Measurements from ENCODE around the gene TCF19.

Gene TCF19

DNA sequence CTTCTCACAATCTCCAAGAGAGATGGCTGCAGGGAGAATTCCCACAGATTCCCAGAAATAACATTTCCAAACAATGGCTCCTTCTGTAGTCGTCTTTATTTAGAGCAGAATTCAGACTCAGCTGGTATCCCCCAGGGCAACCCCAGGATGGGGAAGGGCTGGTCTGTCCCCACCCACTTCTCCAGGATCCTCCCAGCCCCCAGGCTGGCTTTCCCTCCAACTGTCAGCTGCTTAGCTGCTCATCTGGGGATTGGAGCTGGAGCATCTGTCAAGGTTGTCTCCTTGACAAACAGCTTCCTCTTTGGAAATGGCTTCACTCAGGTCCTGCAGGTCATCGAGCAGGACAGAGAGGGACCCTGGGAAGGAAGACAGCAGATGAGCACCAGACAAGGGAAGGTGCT is 16.0 kb upstream of the TCF19 start:
- Histone ChIP-seq H3K27ac (ENCODE audit: extremely low read depth, low read depth, low read length) (no peak overlapping the region), H3K36me3 (ENCODE audit: control insufficient read depth in 2 of 2, insufficient read depth in 1 of 2, low read length in 2 of 2) (peaks cover 11 to 47% of the 10 kb centered on the region in 2 experiments; a peak in 2 of 3 replicates), H3K4me3 (ENCODE audit: low read depth, low read length) (no peak overlapping the region), H3K9me3 (ENCODE audit: control insufficient read depth, insufficient read depth, low read depth, low read length) (no peaks in the 10 kb centered on the region), H3K4me1 (ENCODE audit: control insufficient read depth, insufficient read depth, low read length) (no peaks in the 10 kb centered on the region)
- ChIA-PET CTCF (interaction anchor here (0.9 to 7.7 kb wide), 3 partner anchors 15 to 54 kb away, joined by 3 to 49 read pairs (median 7); partner anchors contain the start of gene TCF19), POLR2A (interaction anchor here (0.9 kb wide), 1 partner anchor 12 kb away, joined by 6 read pairs; no protein-coding TSS in a partner anchor)
- TF ChIP-seq, protein P1, sequence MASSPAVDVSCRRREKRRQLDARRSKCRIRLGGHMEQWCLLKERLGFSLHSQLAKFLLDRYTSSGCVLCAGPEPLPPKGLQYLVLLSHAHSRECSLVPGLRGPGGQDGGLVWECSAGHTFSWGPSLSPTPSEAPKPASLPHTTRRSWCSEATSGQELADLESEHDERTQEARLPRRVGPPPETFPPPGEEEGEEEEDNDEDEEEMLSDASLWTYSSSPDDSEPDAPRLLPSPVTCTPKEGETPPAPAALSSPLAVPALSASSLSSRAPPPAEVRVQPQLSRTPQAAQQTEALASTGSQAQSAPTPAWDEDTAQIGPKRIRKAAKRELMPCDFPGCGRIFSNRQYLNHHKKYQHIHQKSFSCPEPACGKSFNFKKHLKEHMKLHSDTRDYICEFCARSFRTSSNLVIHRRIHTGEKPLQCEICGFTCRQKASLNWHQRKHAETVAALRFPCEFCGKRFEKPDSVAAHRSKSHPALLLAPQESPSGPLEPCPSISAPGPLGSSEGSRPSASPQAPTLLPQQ (tag by site-specific recombination; IDR thresholded peaks at IDR 0.05), result no peak
- TF ChIP-seq, protein P2, sequence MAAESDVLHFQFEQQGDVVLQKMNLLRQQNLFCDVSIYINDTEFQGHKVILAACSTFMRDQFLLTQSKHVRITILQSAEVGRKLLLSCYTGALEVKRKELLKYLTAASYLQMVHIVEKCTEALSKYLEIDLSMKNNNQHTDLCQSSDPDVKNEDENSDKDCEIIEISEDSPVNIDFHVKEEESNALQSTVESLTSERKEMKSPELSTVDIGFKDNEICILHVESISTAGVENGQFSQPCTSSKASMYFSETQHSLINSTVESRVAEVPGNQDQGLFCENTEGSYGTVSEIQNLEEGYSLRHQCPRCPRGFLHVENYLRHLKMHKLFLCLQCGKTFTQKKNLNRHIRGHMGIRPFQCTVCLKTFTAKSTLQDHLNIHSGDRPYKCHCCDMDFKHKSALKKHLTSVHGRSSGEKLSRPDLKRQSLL (tag by site-specific recombination; IDR thresholded peaks at IDR 0.05), result no peak
- TF ChIP-seq ZNF473 (tag by site-specific recombination; IDR thresholded peaks at IDR 0.05) (no peak), ZNF354C (tag by site-specific recombination; IDR thresholded peaks at IDR 0.05; ENCODE audit: borderline replicate concordance, low read depth) (no peak)
- TF ChIP-seq, protein P3, sequence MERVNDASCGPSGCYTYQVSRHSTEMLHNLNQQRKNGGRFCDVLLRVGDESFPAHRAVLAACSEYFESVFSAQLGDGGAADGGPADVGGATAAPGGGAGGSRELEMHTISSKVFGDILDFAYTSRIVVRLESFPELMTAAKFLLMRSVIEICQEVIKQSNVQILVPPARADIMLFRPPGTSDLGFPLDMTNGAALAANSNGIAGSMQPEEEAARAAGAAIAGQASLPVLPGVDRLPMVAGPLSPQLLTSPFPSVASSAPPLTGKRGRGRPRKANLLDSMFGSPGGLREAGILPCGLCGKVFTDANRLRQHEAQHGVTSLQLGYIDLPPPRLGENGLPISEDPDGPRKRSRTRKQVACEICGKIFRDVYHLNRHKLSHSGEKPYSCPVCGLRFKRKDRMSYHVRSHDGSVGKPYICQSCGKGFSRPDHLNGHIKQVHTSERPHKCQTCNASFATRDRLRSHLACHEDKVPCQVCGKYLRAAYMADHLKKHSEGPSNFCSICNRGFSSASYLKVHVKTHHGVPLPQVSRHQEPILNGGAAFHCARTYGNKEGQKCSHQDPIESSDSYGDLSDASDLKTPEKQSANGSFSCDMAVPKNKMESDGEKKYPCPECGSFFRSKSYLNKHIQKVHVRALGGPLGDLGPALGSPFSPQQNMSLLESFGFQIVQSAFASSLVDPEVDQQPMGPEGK (tag by site-specific recombination; IDR thresholded peaks at IDR 0.05), result no peak

DNA sequence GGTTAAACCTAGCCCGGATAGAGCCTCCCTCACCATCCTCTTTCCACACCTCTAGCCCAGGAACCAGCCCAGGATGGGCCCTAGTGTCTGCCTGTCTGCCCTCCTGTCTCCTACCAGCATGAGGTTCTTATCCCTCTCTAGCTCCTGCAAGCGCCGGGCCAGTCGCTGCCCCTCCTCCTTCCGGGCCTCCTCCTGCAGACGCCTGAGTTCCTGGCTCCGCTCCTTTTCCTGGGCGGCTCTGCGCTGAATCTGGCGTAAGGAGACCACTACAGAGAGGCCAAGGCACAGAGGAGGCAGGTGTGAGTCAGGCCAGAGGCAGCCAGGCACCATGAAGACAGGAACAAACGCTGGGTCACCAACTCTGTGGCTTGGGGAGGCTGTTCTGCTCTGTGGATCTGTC is 15.2 kb upstream of the TCF19 start:
- CTCF ChIA-PET, result interaction anchor here (7.7 kb wide), 1 partner anchor 16 kb away, joined by 49 read pairs; no protein-coding TSS in a partner anchor
- H3K4me3 ChIP-seq (ENCODE audit: low read depth, low read length), result no peak overlapping the region
- POLR2A ChIA-PET, result no interaction called here
- H3K27ac ChIP-seq (ENCODE audit: extremely low read depth, low read depth, low read length), result no peak overlapping the region
- H3K9me3 ChIP-seq (ENCODE audit: control insufficient read depth, insufficient read depth, low read depth, low read length), result no peaks in the 10 kb centered on the region
- H3K36me3 ChIP-seq (ENCODE audit: control insufficient read depth in 2 of 2, insufficient read depth in 1 of 2, low read length in 2 of 2), result peaks cover 11 to 50% of the 10 kb centered on the region in 2 experiments; a peak in 2 of 3 replicates
- no peaks in the 10 kb centered on the region for H3K4me1 ChIP-seq (ENCODE audit: control insufficient read depth, insufficient read depth, low read length)
- no peak for TF ChIP-seq ZNF202 (tag by site-specific recombination; IDR thresholded peaks at IDR 0.05; ENCODE audit: borderline replicate concordance)
- TF ChIP-seq, protein P4, sequence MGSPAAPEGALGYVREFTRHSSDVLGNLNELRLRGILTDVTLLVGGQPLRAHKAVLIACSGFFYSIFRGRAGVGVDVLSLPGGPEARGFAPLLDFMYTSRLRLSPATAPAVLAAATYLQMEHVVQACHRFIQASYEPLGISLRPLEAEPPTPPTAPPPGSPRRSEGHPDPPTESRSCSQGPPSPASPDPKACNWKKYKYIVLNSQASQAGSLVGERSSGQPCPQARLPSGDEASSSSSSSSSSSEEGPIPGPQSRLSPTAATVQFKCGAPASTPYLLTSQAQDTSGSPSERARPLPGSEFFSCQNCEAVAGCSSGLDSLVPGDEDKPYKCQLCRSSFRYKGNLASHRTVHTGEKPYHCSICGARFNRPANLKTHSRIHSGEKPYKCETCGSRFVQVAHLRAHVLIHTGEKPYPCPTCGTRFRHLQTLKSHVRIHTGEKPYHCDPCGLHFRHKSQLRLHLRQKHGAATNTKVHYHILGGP (tag by site-specific recombination; IDR thresholded peaks at IDR 0.05), result no peak
- no peak for TF ChIP-seq ZEB2 (tag by site-specific recombination; IDR thresholded peaks at IDR 0.05)
- no peak for TF ChIP-seq ZNF221 (tag by site-specific recombination; IDR thresholded peaks at IDR 0.05; ENCODE audit: borderline replicate concordance)
- TF ChIP-seq GLI4 (tag by site-specific recombination; IDR thresholded peaks at IDR 0.05), result no peak
- TF ChIP-seq KLF9 (tag by site-specific recombination; IDR thresholded peaks at IDR 0.05; ENCODE audit: low read depth), result no peak
- TF ChIP-seq, protein P5, sequence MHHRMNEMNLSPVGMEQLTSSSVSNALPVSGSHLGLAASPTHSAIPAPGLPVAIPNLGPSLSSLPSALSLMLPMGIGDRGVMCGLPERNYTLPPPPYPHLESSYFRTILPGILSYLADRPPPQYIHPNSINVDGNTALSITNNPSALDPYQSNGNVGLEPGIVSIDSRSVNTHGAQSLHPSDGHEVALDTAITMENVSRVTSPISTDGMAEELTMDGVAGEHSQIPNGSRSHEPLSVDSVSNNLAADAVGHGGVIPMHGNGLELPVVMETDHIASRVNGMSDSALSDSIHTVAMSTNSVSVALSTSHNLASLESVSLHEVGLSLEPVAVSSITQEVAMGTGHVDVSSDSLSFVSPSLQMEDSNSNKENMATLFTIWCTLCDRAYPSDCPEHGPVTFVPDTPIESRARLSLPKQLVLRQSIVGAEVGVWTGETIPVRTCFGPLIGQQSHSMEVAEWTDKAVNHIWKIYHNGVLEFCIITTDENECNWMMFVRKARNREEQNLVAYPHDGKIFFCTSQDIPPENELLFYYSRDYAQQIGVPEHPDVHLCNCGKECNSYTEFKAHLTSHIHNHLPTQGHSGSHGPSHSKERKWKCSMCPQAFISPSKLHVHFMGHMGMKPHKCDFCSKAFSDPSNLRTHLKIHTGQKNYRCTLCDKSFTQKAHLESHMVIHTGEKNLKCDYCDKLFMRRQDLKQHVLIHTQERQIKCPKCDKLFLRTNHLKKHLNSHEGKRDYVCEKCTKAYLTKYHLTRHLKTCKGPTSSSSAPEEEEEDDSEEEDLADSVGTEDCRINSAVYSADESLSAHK (tag by site-specific recombination; IDR thresholded peaks at IDR 0.05), result no peak
- TF ChIP-seq ZNF169 (tag by site-specific recombination; IDR thresholded peaks at IDR 0.05), result no peak
- TF ChIP-seq ZNF23 (tag by site-specific recombination; IDR thresholded peaks at IDR 0.05; ENCODE audit: borderline replicate concordance), result no peak
- no peak for TF ChIP-seq BCL11B (tag by site-specific recombination; IDR thresholded peaks at IDR 0.05; ENCODE audit: low read depth)
- TF ChIP-seq, protein P6, sequence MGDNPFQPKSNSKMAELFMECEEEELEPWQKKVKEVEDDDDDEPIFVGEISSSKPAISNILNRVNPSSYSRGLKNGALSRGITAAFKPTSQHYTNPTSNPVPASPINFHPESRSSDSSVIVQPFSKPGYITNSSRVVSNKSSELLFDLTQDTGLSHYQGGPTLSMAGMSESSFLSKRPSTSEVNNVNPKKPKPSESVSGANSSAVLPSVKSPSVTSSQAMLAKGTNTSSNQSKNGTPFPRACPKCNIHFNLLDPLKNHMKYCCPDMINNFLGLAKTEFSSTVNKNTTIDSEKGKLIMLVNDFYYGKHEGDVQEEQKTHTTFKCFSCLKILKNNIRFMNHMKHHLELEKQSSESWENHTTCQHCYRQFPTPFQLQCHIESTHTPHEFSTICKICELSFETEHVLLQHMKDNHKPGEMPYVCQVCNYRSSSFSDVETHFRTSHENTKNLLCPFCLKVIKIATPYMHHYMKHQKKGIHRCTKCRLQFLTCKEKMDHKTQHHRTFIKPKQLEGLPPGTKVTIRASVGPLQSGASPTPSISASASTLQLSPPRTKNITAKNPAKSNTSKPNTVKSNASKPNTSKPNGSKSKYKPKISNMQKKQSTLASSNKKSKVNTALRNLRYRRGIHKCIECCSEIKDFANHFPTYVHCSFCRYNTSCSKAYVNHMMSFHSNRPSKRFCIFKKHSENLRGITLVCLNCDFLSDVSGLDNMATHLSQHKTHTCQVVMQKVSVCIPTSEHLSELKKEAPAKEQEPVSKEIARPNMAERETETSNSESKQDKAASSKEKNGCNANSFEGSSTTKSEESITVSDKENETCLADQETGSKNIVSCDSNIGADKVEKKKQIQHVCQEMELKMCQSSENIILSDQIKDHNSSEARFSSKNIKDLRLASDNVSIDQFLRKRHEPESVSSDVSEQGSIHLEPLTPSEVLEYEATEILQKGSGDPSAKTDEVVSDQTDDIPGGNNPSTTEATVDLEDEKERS (tag by site-specific recombination; IDR thresholded peaks at IDR 0.05), result no peak
- TF ChIP-seq SALL2 (tag by site-specific recombination; IDR thresholded peaks at IDR 0.05; ENCODE audit: borderline replicate concordance), result no peak
- TF ChIP-seq ZNF311 (tag by site-specific recombination; IDR thresholded peaks at IDR 0.05; ENCODE audit: borderline replicate concordance), result no peak
- TF ChIP-seq, protein P7, sequence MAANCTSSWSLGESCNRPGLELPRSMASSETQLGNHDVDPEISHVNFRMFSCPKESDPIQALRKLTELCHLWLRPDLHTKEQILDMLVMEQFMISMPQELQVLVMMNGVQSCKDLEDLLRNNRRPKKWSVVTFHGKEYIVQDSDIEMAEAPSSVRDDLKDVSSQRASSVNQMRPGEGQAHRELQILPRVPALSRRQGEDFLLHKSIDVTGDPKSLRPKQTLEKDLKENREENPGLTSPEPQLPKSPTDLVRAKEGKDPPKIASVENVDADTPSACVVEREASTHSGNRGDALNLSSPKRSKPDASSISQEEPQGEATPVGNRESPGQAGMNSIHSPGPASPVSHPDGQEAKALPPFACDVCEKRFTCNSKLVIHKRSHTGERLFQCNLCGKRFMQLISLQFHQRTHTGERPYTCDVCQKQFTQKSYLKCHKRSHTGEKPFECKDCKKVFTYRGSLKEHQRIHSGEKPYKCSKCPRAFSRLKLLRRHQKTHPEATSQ (tag by site-specific recombination; IDR thresholded peaks at IDR 0.05), result no peak
- no peak for TF ChIP-seq ZNF791 (tag by site-specific recombination; IDR thresholded peaks at IDR 0.05)
- no peak for TF ChIP-seq ZNF555 (tag by site-specific recombination; conservative IDR thresholded peaks at IDR 0.05)
